Activated CD4-positive, CD25-positive, alpha-beta regulatory T cell (primary cell): Measurements from ENCODE around the gene NUB1.
"Not testable (repeated sequence)": the region's sequence is repeated elsewhere in the genome, so short reads cannot be mapped to it uniquely, and the experiment has no call there.

ENCODE experiments used
- DNase-seq, 4 experiments: peaks; one replicate each; lab custom pipeline; 2025; lab: John Stamatoyannopoulos, UW

Gene NUB1, protein sequence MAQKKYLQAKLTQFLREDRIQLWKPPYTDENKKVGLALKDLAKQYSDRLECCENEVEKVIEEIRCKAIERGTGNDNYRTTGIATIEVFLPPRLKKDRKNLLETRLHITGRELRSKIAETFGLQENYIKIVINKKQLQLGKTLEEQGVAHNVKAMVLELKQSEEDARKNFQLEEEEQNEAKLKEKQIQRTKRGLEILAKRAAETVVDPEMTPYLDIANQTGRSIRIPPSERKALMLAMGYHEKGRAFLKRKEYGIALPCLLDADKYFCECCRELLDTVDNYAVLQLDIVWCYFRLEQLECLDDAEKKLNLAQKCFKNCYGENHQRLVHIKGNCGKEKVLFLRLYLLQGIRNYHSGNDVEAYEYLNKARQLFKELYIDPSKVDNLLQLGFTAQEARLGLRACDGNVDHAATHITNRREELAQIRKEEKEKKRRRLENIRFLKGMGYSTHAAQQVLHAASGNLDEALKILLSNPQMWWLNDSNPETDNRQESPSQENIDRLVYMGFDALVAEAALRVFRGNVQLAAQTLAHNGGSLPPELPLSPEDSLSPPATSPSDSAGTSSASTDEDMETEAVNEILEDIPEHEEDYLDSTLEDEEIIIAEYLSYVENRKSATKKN

DNA sequence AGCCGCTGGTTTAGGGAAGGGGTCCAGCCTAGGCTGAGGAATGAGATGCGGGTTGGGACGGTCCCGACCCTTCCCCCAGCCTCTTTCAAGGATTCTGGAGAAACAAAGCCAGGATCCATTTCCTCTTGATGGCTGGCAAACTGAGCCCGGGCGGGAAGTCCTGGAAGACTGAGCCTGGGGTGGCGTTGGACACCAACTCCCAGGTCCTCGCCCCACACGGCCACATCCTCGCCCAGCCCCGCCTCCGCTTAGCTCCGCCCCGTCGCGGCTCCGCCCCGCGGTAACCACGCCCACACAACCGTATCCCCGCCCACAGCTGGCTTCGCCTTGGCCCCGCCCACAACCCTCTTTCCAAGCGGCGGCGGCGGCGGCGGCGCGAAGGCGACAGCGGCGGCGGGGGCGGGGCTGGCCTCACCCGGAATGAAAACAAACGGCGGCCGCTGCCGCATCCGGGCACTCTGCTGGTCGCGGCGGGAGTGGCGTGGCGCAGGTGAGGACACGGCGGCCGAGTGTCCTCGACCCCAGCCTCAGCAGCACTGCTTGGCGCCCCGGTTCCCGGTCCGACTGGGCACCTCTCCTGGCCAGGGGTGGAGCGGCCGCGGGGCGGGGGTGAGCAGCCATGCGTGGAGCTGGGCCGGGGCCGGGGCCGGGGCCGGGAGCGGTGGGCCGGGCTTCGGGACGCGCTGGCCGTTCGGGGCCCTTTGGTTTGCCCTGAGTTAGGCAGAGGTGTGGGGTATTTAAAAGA lies at the start of gene NUB1:
Gene NUB1, plus strand, starts transcription at position 456 of the 745 bp plus-strand sequence. CDS start 3,538 bp downstream, outside the sequence.
- DNase-seq, result peak; percentile 82 to 88 (median 84)

GRCh38 chr7:151292850-151293249 lies 48.8 kb upstream of the NUB1 start:
- no peak for DNase-seq

- no peak for DNase-seq
Measured at GRCh38 chr7:151296202-151296992, 45.2 kb upstream of the NUB1 start.

DNA sequence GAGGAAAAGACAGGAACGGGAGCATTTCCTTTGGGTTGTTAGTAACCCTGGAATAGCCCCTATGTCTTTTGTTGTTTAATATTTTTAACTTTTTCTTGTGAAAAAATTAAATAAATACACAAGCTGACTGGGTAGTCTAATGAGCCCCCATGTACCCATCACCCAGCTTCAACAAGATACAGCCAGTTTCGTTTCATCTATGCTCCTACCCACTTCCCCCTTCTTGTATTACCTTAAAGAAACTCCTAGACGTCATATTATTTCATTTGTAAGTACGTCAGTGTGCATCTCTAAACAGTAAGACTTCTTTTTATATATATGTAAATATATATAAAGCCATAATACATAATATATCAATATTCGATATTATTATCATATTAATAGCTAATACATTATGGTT lies 42.8 kb upstream of the NUB1 start:
- no peak for DNase-seq

GRCh38 chr7:151299530-151299929 lies 42.1 kb upstream of the NUB1 start:
- no peak for DNase-seq

GRCh38 chr7:151299940-151300645 lies 41.5 kb upstream of the NUB1 start:
- DNase-seq, result no peak

GRCh38 chr7:151301471-151302462 lies 39.8 kb upstream of the NUB1 start:
- no peak for DNase-seq

- DNase-seq, result not testable (repeated sequence)
Measured at GRCh38 chr7:151304251-151304650, 37.4 kb upstream of the NUB1 start.

DNA sequence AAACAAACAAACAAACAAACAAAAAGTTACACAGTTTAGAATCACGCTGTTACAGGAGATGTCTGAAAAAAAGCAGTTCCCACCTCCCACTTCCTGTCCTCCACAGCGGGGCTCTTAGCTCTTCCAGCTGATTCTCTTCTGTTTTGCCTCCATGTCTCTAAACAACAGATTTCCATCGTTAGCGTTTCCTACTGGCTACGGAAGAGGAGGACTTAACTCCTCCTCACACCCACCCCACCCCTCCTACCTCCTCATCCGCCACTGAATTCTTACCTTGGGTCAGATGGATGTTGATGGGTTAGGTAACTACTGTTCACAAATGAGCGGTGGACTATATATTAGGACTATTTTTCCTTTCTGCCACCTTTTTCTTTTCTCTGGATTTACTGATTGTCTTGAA lies 36.8 kb upstream of the NUB1 start:
- no peak for DNase-seq

GRCh38 chr7:151306374-151306773 lies 35.2 kb upstream of the NUB1 start:
- no peak for DNase-seq

GRCh38 chr7:151306860-151307259 lies 34.8 kb upstream of the NUB1 start:
- DNase-seq, result no peak

- no peak for DNase-seq
Measured at GRCh38 chr7:151307536-151307935, 34.1 kb upstream of the NUB1 start.

- no peak for DNase-seq
Measured at GRCh38 chr7:151308256-151308655, 33.4 kb upstream of the NUB1 start.

- no peak for DNase-seq
Measured at GRCh38 chr7:151308791-151309190, 32.8 kb upstream of the NUB1 start.

DNA sequence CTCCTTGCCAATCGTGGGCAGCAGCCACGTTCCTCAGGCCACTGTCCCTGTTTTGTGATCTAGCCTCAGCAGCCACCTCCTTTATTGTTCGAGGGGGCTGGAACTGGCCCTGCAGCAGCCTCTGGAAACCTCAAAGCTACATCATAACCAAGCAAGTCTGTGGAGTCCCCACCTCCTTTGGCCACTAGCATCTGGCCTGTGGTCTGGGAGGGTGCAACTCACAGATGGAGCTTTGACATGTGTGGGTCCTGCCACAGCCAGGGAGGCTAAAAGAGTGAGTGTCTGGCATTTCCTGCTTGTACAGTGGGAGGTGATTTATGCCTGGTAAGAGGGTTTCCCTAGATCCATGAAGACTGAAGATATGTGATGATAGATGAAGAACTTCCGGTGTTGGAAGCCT lies 32.3 kb upstream of the NUB1 start:
- no peak for DNase-seq

DNA sequence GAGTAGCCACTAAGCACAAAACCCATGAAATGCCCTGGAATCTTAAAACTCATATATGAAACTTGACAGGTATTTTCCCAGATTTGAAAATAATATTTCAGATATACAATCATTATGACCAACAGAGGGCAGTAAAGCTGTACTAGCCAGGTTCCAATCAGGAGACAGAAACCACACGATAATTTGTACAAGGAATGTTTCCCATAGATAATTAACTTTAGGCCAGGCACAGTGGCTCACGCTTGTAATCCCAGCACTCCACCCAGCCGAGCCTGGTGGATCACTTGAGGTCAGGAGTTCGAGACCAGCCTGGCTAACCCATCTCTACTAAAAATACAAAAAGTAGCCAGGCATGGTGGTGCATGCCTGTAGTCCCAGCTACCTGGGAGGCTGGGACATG lies 31.0 kb upstream of the NUB1 start:
- DNase-seq, result no peak

DNA sequence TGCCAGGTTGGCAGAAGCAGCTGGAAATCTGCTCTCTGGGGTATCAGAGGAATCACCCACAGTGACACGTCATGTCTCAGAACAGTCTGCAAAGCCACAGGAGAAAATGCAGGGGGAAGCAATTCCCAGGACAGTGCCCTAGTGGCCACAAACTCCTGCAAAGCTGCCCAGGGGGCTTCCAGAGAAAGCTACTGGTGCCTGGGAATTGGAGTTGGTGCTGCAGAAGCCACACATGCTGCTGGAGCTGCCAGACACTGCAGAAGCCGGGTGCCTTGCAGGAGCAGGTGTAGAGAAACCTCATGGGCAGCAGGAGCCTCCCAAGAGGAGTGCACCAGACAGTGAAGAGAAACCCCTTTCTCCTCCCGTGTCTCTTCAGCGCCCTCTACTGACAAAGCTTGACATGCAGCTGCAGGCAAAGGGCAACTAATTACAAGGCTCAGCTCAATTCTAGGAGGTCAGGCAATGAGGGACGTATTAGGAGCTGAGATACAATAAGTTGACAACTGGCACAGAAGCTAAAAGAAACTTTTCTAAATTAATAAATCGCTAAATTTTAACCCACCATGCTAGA lies 30.2 kb upstream of the NUB1 start:
- DNase-seq, result no peak

DNA sequence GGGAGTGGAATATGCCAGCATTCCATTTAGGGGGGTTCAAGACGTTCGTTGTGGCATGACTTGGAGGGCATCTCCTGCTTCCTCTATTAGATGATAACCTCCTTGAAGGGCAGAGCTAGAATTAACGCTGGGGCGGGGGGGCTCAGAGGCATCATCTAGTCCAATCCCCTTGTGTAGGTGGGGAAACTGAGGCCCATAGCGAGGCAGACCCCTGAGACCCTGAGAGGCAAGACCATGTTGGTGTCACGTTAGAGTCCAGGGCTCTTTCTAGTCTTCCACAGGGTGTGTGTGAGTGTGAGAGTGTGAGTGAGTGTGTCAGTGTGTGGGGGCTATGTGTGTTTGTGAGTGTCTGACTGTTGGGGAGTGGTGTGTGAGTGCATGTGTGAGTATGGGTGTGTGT lies 29.3 kb upstream of the NUB1 start:
- DNase-seq, result no peak

DNA sequence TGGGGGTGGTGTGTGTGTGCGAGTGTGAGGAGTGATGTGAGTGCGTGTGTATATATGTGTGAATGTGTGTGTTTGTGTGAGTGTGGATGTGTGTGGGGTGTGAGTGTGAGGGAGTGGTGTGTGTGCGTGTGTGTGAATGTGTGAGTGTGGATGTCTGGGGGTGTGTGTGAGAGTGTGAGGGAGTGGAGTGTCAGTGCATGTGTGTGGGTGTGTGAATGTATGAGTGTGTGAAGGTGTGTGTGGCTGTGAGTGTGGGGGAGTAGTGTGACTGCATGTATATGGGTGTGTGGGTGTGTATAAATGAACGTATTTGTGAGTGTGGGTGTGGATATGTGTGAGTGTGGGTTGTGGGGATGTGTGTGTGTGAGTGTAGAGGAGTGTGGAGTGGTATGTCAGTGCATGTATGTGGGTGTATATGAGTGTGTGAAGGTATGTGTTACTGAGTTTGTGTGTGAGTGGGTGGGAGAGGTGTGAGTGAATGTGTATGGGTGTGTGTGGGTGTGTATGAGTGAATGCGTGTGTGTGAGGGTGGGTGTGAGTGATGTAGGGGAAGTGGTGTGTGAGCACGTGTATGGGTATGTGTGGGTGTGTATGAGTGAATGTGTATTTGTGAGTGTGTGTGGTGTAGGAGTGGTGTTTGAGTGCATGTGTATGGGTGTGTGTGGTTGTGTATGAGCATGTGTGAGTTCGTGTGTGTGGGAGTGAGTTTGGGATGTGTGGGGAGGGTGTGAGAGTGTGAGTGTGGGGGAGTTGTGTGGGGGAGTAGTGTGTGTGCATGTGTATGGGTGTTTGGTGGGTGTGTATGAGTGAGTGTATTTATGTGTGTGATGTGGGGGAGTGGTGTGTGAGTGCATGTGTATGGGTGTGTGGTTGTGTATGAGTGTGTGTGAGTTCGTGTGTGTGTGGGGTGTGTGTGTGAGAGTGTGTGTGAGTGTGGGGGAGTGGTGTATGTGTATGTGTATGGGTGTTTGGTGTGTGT lies 28.5 kb upstream of the NUB1 start:
- no peak for DNase-seq
